ENCODE data around the gene HAUS6.

DNA sequence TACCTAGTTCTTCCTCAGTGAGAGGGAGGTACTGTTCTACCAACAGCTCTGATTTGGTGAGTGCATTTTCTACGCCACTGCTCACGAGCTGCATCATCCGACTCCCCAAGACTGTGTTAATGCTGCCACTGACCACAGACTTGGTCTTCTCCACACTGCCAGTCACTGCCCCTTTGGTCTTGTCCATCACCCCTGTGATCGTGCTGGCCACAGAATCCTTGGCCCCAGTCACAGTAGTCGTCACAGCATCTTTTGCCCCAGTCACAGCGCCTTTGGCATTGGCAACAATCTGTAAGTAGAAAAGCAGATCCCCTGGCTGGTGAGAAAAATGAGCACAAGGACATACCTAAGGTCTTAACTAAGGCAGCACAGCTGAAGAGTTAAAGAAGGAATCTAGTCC, 18.2 kb upstream of the HAUS6 start:
- no peak for TF ChIP-seq FOS (IDR thresholded peaks at IDR 0.05; ENCODE audit: low read depth, low read length)
- no peak for TF ChIP-seq POLR2A (IDR thresholded peaks at IDR 0.05; ENCODE audit: low read depth, low read length)
- no peak for TF ChIP-seq MXI1 (IDR thresholded peaks at IDR 0.05; ENCODE audit: borderline replicate concordance, low read depth, low read length)
- TF ChIP-seq, protein P1, sequence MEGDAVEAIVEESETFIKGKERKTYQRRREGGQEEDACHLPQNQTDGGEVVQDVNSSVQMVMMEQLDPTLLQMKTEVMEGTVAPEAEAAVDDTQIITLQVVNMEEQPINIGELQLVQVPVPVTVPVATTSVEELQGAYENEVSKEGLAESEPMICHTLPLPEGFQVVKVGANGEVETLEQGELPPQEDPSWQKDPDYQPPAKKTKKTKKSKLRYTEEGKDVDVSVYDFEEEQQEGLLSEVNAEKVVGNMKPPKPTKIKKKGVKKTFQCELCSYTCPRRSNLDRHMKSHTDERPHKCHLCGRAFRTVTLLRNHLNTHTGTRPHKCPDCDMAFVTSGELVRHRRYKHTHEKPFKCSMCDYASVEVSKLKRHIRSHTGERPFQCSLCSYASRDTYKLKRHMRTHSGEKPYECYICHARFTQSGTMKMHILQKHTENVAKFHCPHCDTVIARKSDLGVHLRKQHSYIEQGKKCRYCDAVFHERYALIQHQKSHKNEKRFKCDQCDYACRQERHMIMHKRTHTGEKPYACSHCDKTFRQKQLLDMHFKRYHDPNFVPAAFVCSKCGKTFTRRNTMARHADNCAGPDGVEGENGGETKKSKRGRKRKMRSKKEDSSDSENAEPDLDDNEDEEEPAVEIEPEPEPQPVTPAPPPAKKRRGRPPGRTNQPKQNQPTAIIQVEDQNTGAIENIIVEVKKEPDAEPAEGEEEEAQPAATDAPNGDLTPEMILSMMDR (conservative IDR thresholded peaks at IDR 0.05; ENCODE audit: low read depth, low read length): no peak
- no peak for TF ChIP-seq SMC3 (IDR thresholded peaks at IDR 0.05; ENCODE audit: low read depth, low read length)

Measured in IMR-90 (cell line).